RWPE2 (cell line): ENCODE results near the gene ADCY6.

Experiments
- ATAC-seq: fragments of 200-7000 bp; cut with Tn5 transposase; 3 replicates; pipeline ENCODE4 v1.9.1; 2021; ENCODE audit warnings: low read depth
- DNase-seq: peaks from one replicate; pipeline ENCODE4 v3.0.0-alpha.2; 2020; ENCODE audit warnings: low spot score
- H3K27ac ChIP-seq: fragments of 450-650 bp; 2 replicates; pipeline ENCODE4 v1.5.1; 2017; ENCODE audit warnings: mild to moderate bottlenecking; ENCODE audit not compliant: poor library complexity, severe bottlenecking
- H3K27me3 ChIP-seq: fragments of 250-450 bp; sonication (Bioruptor Pico); 2 replicates; pipeline ENCODE4 v1.5.1; 2021; ENCODE audit warnings: mild to moderate bottlenecking, moderate library complexity; ENCODE audit not compliant: insufficient read depth, poor library complexity, severe bottlenecking
- H3K36me3 ChIP-seq: fragments of 250-450 bp; sonication (Bioruptor Pico); 2 replicates; pipeline ENCODE4 v1.5.1; 2020; ENCODE audit warnings: low read depth, mild to moderate bottlenecking, moderate library complexity
- H3K4me1 ChIP-seq: fragments of 250-450 bp; sonication (Bioruptor Pico); 2 replicates; pipeline ENCODE4 v1.5.1; 2021; ENCODE audit warnings: mild to moderate bottlenecking, moderate library complexity; ENCODE audit not compliant: insufficient read depth, poor library complexity, severe bottlenecking
- H3K4me3 ChIP-seq: fragments of 250-450 bp; sonication (Bioruptor Pico); 2 replicates; pipeline ENCODE4 v1.5.1; 2021; ENCODE audit warnings: mild to moderate bottlenecking, moderate library complexity; ENCODE audit not compliant: severe bottlenecking
- H3K9me3 ChIP-seq: fragments of 250-450 bp; sonication (Bioruptor Pico); 2 replicates; pipeline ENCODE4 v1.5.1; 2021; ENCODE audit warnings: mild to moderate bottlenecking, moderate library complexity; ENCODE audit not compliant: severe bottlenecking
- CTCF ChIP-seq: fragments of 450-650 bp; IDR thresholded peaks from one replicate; pipeline ENCODE4 v1.5.1; 2017; ENCODE audit warnings: mild to moderate bottlenecking, moderate library complexity; ENCODE audit not compliant: poor library complexity, severe bottlenecking

The ADCY6 gene

GRCh38 chr12:48816143-48816854, 27.4 kb upstream of the ADCY6 start:
- TF ChIP-seq CTCF: no peak
- no peaks in the 10 kb centered on the region for H3K9me3 ChIP-seq
- no peaks in the 10 kb centered on the region for H3K36me3 ChIP-seq
- H3K4me3 ChIP-seq: peak overlapping the region; percentile 42
- peak overlapping the region; percentile 64 for H3K27ac ChIP-seq
- ATAC-seq: no peak
- H3K4me1 ChIP-seq: no peaks in the 10 kb centered on the region
- H3K27me3 ChIP-seq: no peaks in the 10 kb centered on the region
- no peak for DNase-seq

- Histone ChIP-seq H3K9me3 (no peaks in the 10 kb centered on the region), H3K27ac (peak overlapping the region; percentile 64), H3K4me3 (peak overlapping the region; percentile 42), H3K27me3 (no peaks in the 10 kb centered on the region), H3K4me1 (no peaks in the 10 kb centered on the region), H3K36me3 (no peaks in the 10 kb centered on the region)
- TF ChIP-seq CTCF: no peak
- ATAC-seq (peak; percentile 69), DNase-seq (no peak)
Measured at GRCh38 chr12:48815126-48816110, 26.5 kb upstream of the ADCY6 start.

- Histone ChIP-seq H3K27ac (peak overlapping the region; percentile 64), H3K27me3 (no peaks in the 10 kb centered on the region), H3K36me3 (no peaks in the 10 kb centered on the region), H3K4me3 (peak overlapping the region; percentile 42), H3K9me3 (no peaks in the 10 kb centered on the region), H3K4me1 (no peaks in the 10 kb centered on the region)
- peak; percentile 99 for TF ChIP-seq CTCF
- DNase-seq (no peak), ATAC-seq (peak; percentile 65)
Measured at GRCh38 chr12:48814262-48815125, 25.6 kb upstream of the ADCY6 start.

GRCh38 chr12:48813465-48814261, 24.8 kb upstream of the ADCY6 start:
- DNase-seq (no peak), ATAC-seq (no peak)
- Histone ChIP-seq H3K36me3 (no peaks in the 10 kb centered on the region), H3K9me3 (no peaks in the 10 kb centered on the region), H3K4me3 (peak overlapping the region; percentile 42), H3K4me1 (no peaks in the 10 kb centered on the region), H3K27me3 (no peaks in the 10 kb centered on the region), H3K27ac (peak overlapping the region; percentile 64)
- TF ChIP-seq CTCF: no peak
